ENCODE data around the gene FBXL2. TPM values are rescaled to one million over a fixed set of nuclear protein-coding genes. Genes with fewer than 3 reads are reported as not detected.

Gene FBXL2
- total RNA-seq, 1 experiment from 2014 or later: not detected

GRCh38 chr3:33240261-33240660 is 37.0 kb upstream of the FBXL2 start:
- Histone ChIP-seq H3K79me2 (ENCODE audit: low read length) (no peaks in the 10 kb centered on the region), H3K4me2 (ENCODE audit: low read depth, low read length, poor library complexity, severe bottlenecking) (no peak overlapping the region), H3K9ac (ENCODE audit: low read length) (no peak overlapping the region), H3K27ac (ENCODE audit: low read length) (no peak overlapping the region), H3K27me3 (ENCODE audit: low read length) (no peaks in the 10 kb centered on the region), H2AFZ (ENCODE audit: low read length) (no peak overlapping the region), H3K36me3 (ENCODE audit: insufficient read depth, low read length) (no peaks in the 10 kb centered on the region), H4K20me1 (ENCODE audit: insufficient read depth, low read depth, low read length) (no peaks in the 10 kb centered on the region), H3K4me1 (ENCODE audit: low read length) (no peaks in the 10 kb centered on the region), H3K4me3 (ENCODE audit: low read length) (no peak overlapping the region), H3K9me3 (ENCODE audit: low read length) (no peaks in the 10 kb centered on the region), H3K9me2 (replicated peaks; ENCODE audit: insufficient read depth, low read length) (no peaks in the 10 kb centered on the region)
- DNase-seq: no peak

- H4K20me1 ChIP-seq (ENCODE audit: insufficient read depth, low read depth, low read length): no peaks in the 10 kb centered on the region
- H3K36me3 ChIP-seq (ENCODE audit: insufficient read depth, low read length): no peaks in the 10 kb centered on the region
- H3K4me1 ChIP-seq (ENCODE audit: low read length): no peaks in the 10 kb centered on the region
- H3K4me3 ChIP-seq (ENCODE audit: low read length): no peak overlapping the region
- no peak overlapping the region for H3K9ac ChIP-seq (ENCODE audit: low read length)
- no peaks in the 10 kb centered on the region for H3K27me3 ChIP-seq (ENCODE audit: low read length)
- H2AFZ ChIP-seq (ENCODE audit: low read length): no peak overlapping the region
- H3K79me2 ChIP-seq (ENCODE audit: low read length): no peaks in the 10 kb centered on the region
- H3K4me2 ChIP-seq (ENCODE audit: low read depth, low read length, poor library complexity, severe bottlenecking): no peak overlapping the region
- no peaks in the 10 kb centered on the region for H3K9me3 ChIP-seq (ENCODE audit: low read length)
- H3K9me2 ChIP-seq (replicated peaks; ENCODE audit: insufficient read depth, low read length): no peaks in the 10 kb centered on the region
- no peak for DNase-seq
- no peak overlapping the region for H3K27ac ChIP-seq (ENCODE audit: low read length)
Measured at GRCh38 chr3:33246786-33247185, 30.5 kb upstream of the FBXL2 start.

GRCh38 chr3:33250712-33251111 is 26.5 kb upstream of the FBXL2 start:
- Histone ChIP-seq H3K4me2 (ENCODE audit: low read depth, low read length, poor library complexity, severe bottlenecking) (no peak overlapping the region), H3K9me2 (replicated peaks; ENCODE audit: insufficient read depth, low read length) (no peaks in the 10 kb centered on the region), H3K36me3 (ENCODE audit: insufficient read depth, low read length) (no peaks in the 10 kb centered on the region), H3K79me2 (ENCODE audit: low read length) (no peaks in the 10 kb centered on the region), H3K4me3 (ENCODE audit: low read length) (no peak overlapping the region), H3K27ac (ENCODE audit: low read length) (no peak overlapping the region), H3K9me3 (ENCODE audit: low read length) (no peaks in the 10 kb centered on the region), H2AFZ (ENCODE audit: low read length) (no peak overlapping the region), H3K27me3 (ENCODE audit: low read length) (no peaks in the 10 kb centered on the region), H3K4me1 (ENCODE audit: low read length) (no peaks in the 10 kb centered on the region), H3K9ac (ENCODE audit: low read length) (no peak overlapping the region), H4K20me1 (ENCODE audit: insufficient read depth, low read depth, low read length) (no peaks in the 10 kb centered on the region)
- no peak for DNase-seq

GRCh38 chr3:33256249-33256648 is 21.0 kb upstream of the FBXL2 start:
- no peaks in the 10 kb centered on the region for H3K79me2 ChIP-seq (ENCODE audit: low read length)
- no peak overlapping the region for H2AFZ ChIP-seq (ENCODE audit: low read length)
- no peaks in the 10 kb centered on the region for H3K9me2 ChIP-seq (replicated peaks; ENCODE audit: insufficient read depth, low read length)
- no peak overlapping the region for H3K4me2 ChIP-seq (ENCODE audit: low read depth, low read length, poor library complexity, severe bottlenecking)
- H3K27ac ChIP-seq (ENCODE audit: low read length): no peak overlapping the region
- H4K20me1 ChIP-seq (ENCODE audit: insufficient read depth, low read depth, low read length): no peaks in the 10 kb centered on the region
- no peaks in the 10 kb centered on the region for H3K27me3 ChIP-seq (ENCODE audit: low read length)
- H3K36me3 ChIP-seq (ENCODE audit: insufficient read depth, low read length): no peaks in the 10 kb centered on the region
- DNase-seq: no peak
- H3K4me1 ChIP-seq (ENCODE audit: low read length): no peaks in the 10 kb centered on the region
- H3K4me3 ChIP-seq (ENCODE audit: low read length): no peak overlapping the region
- no peak overlapping the region for H3K9ac ChIP-seq (ENCODE audit: low read length)
- no peaks in the 10 kb centered on the region for H3K9me3 ChIP-seq (ENCODE audit: low read length)

- Histone ChIP-seq H3K27me3 (ENCODE audit: low read length) (peaks cover 3% of the 10 kb centered on the region; the same call in 1 of the 2 replicates), H3K4me1 (ENCODE audit: low read length) (no peaks in the 10 kb centered on the region), H3K9ac (ENCODE audit: low read length) (no peak overlapping the region), H3K36me3 (ENCODE audit: insufficient read depth, low read length) (no peaks in the 10 kb centered on the region), H3K79me2 (ENCODE audit: low read length) (no peaks in the 10 kb centered on the region), H3K9me3 (ENCODE audit: low read length) (no peaks in the 10 kb centered on the region), H2AFZ (ENCODE audit: low read length) (no peak overlapping the region), H3K27ac (ENCODE audit: low read length) (no peak overlapping the region), H3K4me2 (ENCODE audit: low read depth, low read length, poor library complexity, severe bottlenecking) (no peak overlapping the region), H3K9me2 (replicated peaks; ENCODE audit: insufficient read depth, low read length) (0 out of 2 replicates have a peak, but pooled peaks cover 3% of the 10 kb centered on the region), H4K20me1 (ENCODE audit: insufficient read depth, low read depth, low read length) (no peaks in the 10 kb centered on the region), H3K4me3 (ENCODE audit: low read length) (no peak overlapping the region)
- DNase-seq: no peak
Measured at GRCh38 chr3:33260104-33260503, 17.1 kb upstream of the FBXL2 start.

DNA sequence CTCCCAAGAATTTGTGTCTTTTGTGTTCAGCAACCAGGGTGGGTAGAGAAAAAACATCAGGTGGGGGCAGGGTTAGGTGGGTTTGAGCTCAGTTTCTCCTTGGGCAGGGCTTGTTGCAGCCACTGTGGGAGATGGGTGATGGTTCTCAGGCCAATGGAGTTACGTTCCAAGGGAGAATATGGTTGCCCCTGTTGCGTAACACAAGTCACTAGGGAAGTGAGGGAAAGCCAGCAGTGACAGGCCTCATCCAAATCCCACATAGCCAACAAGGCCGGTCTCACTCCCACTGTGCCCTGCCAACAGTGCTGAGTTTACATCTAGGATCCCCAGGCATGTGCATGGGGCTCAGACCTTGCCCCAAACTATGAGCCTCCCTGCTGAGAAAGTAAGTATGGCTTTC is 7.9 kb upstream of the FBXL2 start:
- Histone ChIP-seq H3K4me1 (ENCODE audit: low read length) (no peaks in the 10 kb centered on the region), H4K20me1 (ENCODE audit: insufficient read depth, low read depth, low read length) (no peaks in the 10 kb centered on the region), H3K36me3 (ENCODE audit: insufficient read depth, low read length) (no peaks in the 10 kb centered on the region), H3K9me2 (replicated peaks; ENCODE audit: insufficient read depth, low read length) (0 out of 2 replicates have a peak, but pooled peaks cover under 1% of the 10 kb centered on the region), H3K27ac (ENCODE audit: low read length) (no peak overlapping the region), H3K27me3 (ENCODE audit: low read length) (no peaks in the 10 kb centered on the region), H2AFZ (ENCODE audit: low read length) (no peak overlapping the region), H3K9ac (ENCODE audit: low read length) (no peak overlapping the region), H3K79me2 (ENCODE audit: low read length) (no peaks in the 10 kb centered on the region), H3K4me3 (ENCODE audit: low read length) (no peak overlapping the region), H3K4me2 (ENCODE audit: low read depth, low read length, poor library complexity, severe bottlenecking) (no peak overlapping the region), H3K9me3 (ENCODE audit: low read length) (no peaks in the 10 kb centered on the region)
- DNase-seq: no peak

DNA sequence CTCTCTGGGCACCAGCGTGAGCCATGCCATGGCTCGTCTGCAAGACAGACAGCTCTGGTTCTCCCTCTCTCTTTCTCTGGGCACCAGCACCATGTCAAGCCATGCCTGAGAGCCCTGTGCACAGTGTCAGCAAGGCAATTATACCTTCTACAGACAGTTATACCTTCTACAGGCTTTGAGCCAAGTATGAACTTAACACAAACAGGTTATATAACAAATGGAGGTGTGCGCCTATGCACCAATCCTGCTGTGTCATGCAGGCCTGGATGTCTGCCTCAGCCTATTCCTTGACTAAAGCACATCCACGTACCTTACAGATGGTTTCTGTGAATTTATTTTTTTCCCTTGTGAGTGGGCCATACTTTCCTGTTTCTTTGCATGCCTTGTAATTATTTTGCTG is 5.9 kb upstream of the FBXL2 start:
- H3K4me1 ChIP-seq (ENCODE audit: low read length): no peaks in the 10 kb centered on the region
- no peak for DNase-seq
- H3K4me3 ChIP-seq (ENCODE audit: low read length): no peak overlapping the region
- no peaks in the 10 kb centered on the region for H3K36me3 ChIP-seq (ENCODE audit: insufficient read depth, low read length)
- no peaks in the 10 kb centered on the region for H3K79me2 ChIP-seq (ENCODE audit: low read length)
- H3K4me2 ChIP-seq (ENCODE audit: low read depth, low read length, poor library complexity, severe bottlenecking): no peak overlapping the region
- H4K20me1 ChIP-seq (ENCODE audit: insufficient read depth, low read depth, low read length): no peaks in the 10 kb centered on the region
- no peaks in the 10 kb centered on the region for H3K9me2 ChIP-seq (replicated peaks; ENCODE audit: insufficient read depth, low read length)
- H3K27me3 ChIP-seq (ENCODE audit: low read length): no peaks in the 10 kb centered on the region
- H3K9me3 ChIP-seq (ENCODE audit: low read length): no peaks in the 10 kb centered on the region
- H2AFZ ChIP-seq (ENCODE audit: low read length): no peak overlapping the region
- no peak overlapping the region for H3K27ac ChIP-seq (ENCODE audit: low read length)
- H3K9ac ChIP-seq (ENCODE audit: low read length): no peak overlapping the region

DNA sequence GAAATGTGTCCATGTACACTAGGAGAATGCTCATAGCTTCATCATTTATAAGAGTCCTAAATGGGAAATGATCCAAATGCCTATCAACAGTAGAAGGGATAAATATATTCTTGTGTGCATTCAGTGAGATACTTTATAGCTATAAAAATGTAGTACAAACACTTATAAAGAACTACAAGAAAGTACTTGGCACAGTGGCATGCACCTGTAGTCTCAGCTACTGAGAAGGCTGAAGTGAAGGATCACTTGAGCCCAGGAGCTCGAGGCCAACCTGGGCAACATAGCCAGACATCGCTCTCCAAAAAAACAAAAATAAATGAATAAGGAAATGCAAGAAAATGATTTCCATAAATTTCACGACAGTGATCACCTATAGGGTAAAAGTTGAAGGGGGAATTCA is 3.6 kb upstream of the FBXL2 start:
- no peaks in the 10 kb centered on the region for H3K36me3 ChIP-seq (ENCODE audit: insufficient read depth, low read length)
- H3K9me3 ChIP-seq (ENCODE audit: low read length): no peaks in the 10 kb centered on the region
- H3K4me1 ChIP-seq (ENCODE audit: low read length): no peaks in the 10 kb centered on the region
- H3K79me2 ChIP-seq (ENCODE audit: low read length): no peaks in the 10 kb centered on the region
- H3K4me3 ChIP-seq (ENCODE audit: low read length): no peak overlapping the region
- no peaks in the 10 kb centered on the region for H3K9me2 ChIP-seq (replicated peaks; ENCODE audit: insufficient read depth, low read length)
- H3K27me3 ChIP-seq (ENCODE audit: low read length): no peaks in the 10 kb centered on the region
- no peak overlapping the region for H3K9ac ChIP-seq (ENCODE audit: low read length)
- no peak overlapping the region for H3K27ac ChIP-seq (ENCODE audit: low read length)
- H4K20me1 ChIP-seq (ENCODE audit: insufficient read depth, low read depth, low read length): no peaks in the 10 kb centered on the region
- no peak overlapping the region for H2AFZ ChIP-seq (ENCODE audit: low read length)
- DNase-seq: no peak
- no peak overlapping the region for H3K4me2 ChIP-seq (ENCODE audit: low read depth, low read length, poor library complexity, severe bottlenecking)

DNA sequence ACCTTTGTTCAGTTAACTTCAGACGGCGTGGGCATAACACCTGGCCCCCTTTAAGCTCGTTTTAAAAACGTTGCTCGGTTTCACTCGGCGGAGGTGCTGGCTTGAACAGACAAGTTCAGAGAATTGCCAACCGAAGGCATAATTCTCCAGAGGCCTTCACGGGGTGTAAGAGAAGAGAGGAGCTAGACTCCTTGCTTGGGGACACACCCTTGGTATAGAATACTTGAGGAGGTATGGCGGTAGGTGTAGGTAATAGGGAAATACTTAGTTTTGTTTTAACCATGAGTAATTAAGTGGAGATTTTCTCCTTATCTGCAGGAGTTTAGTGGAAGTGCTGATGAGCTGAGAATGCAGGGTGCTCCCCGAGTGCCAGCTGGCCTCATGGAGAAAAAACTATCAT is 921 bp downstream of the FBXL2 start:
- Histone ChIP-seq H3K79me2 (ENCODE audit: low read length) (no peaks in the 10 kb centered on the region), H3K4me1 (ENCODE audit: low read length) (no peaks in the 10 kb centered on the region), H3K9ac (ENCODE audit: low read length) (no peak overlapping the region), H3K9me3 (ENCODE audit: low read length) (no peaks in the 10 kb centered on the region), H3K4me3 (ENCODE audit: low read length) (no peak overlapping the region), H2AFZ (ENCODE audit: low read length) (no peak overlapping the region), H3K36me3 (ENCODE audit: insufficient read depth, low read length) (no peaks in the 10 kb centered on the region), H3K27ac (ENCODE audit: low read length) (no peak overlapping the region), H3K27me3 (ENCODE audit: low read length) (no peaks in the 10 kb centered on the region), H3K4me2 (ENCODE audit: low read depth, low read length, poor library complexity, severe bottlenecking) (no peak overlapping the region), H4K20me1 (ENCODE audit: insufficient read depth, low read depth, low read length) (no peaks in the 10 kb centered on the region), H3K9me2 (replicated peaks; ENCODE audit: insufficient read depth, low read length) (no peaks in the 10 kb centered on the region)
- DNase-seq: no peak

Measured in Karpas-422 (cell line).